Tibial nerve (tissue), 4 donors: ENCODE measurements around the gene YOD1. TPM values are rescaled to one million over a fixed set of nuclear protein-coding genes. Genes with fewer than 3 reads are reported as not detected.
A peak's percentile ranks its signal among the peaks of the same experiment; 100 is the strongest.

Experiments used
- DNase-seq, 2 donors: peaks; one replicate each; pipeline ENCODE4 v3.0.0-alpha.2; 2019; ENCODE audit warnings: low spot score in 2 of 2
- H3K27ac ChIP-seq, 4 donors: fragments of 200-600 bp; sonication (generic) in 3 of 4; one replicate each; pipeline ENCODE4 v1.5.1; 2017 to 2019; ENCODE audit warnings: mild to moderate bottlenecking in 1 of 4
- H3K27me3 ChIP-seq, 2 donors: fragments of 200-600 bp; sonication (generic) in 1 of 2; one replicate each; pipeline versions ENCODE4 v1.5.1 to v1.6.0; 2017 to 2019
- H3K36me3 ChIP-seq, 3 donors: fragments of 200-600 bp; sonication (generic); one replicate each; pipeline ENCODE4 v1.5.1; 2018 to 2019
- H3K4me1 ChIP-seq, 4 donors: fragments of 200-600 bp; sonication (generic) in 3 of 4; one replicate each; pipeline ENCODE4 v1.5.1; 2017 to 2019
- H3K4me3 ChIP-seq, 4 donors: fragments of 200-600 bp; sonication (generic) in 3 of 4; one replicate each; pipeline ENCODE4 v1.5.1; 2017 to 2019; ENCODE audit warnings: mild to moderate bottlenecking in 1 of 4, moderate library complexity in 1 of 4
- H3K9me3 ChIP-seq, 4 donors: fragments of 200-600 bp; sonication (generic) in 3 of 4; one replicate each; pipeline ENCODE4 v1.5.1; 2017 to 2019
- CTCF ChIP-seq, 5 experiments: fragments of 200-600 bp in 3 of 5; fragments of 450-650 bp in 2 of 5; sonication (generic) in 3 of 5; IDR thresholded peaks; one replicate each; pipeline ENCODE4 v1.5.1; 2016 to 2019; ENCODE audit warnings: antibody characterized with exemption in 5 of 5, mild to moderate bottlenecking in 3 of 5, moderate library complexity in 2 of 5
- EP300 ChIP-seq, 2 donors: sonication (generic); formaldehyde crosslinking; IDR thresholded peaks; one replicate each; pipeline ENCODE4 v1.6.1; 2017; ENCODE audit warnings: antibody characterized with exemption in 2 of 2, mild to moderate bottlenecking in 1 of 2
- POLR2A ChIP-seq, 2 donors: fragments of 450-650 bp; IDR thresholded peaks; one replicate each; pipeline ENCODE4 v1.6.1; 2017; ENCODE audit warnings: antibody characterized with exemption in 2 of 2, mild to moderate bottlenecking in 2 of 2, moderate library complexity in 2 of 2
- WGBS, 2 donors: methylation state at CpG; one replicate each; pipeline ENCODE4 v1.1.5; 2018; 5-methylcytosine and 5-hydroxymethylcytosine counted together
- total RNA-seq, 4 donors: library from RNA; depleted of rRNA; stranded (reverse); fragments of >200 nt; gene quantifications; one replicate each; pipeline ENCODE4 v1.1.0, GENCODE V29; 2016

Gene YOD1
- total RNA-seq, 4 donors from 2014 or later, result 6.9 to 11.8 (median 10.7) TPM

GRCh38 chr1:207007352-207008033 lies 43.5 kb downstream of the YOD1 start:
- TF ChIP-seq EP300 (IDR thresholded peaks at IDR 0.05) (no peak), CTCF (IDR thresholded peaks at IDR 0.05) (no peak), POLR2A (IDR thresholded peaks at IDR 0.05) (no peak)
- no peak overlapping the region for H3K4me3 ChIP-seq
- peaks cover 0 to 59% (median 15%) of the 10 kb centered on the region in 4 donors for H3K4me1 ChIP-seq
- peak; percentile 23 to 31 for DNase-seq
- no peaks in the 10 kb centered on the region for H3K9me3 ChIP-seq
- peak overlapping the region; percentile 20 to 80 (median 50) for H3K27ac ChIP-seq
- no peaks in the 10 kb centered on the region for H3K36me3 ChIP-seq
- no peaks in the 10 kb centered on the region for H3K27me3 ChIP-seq
- 25 to 27% methylated on average over 5 of the region's 5 CpGs for WGBS, 2 donors

GRCh38 chr1:207006914-207007313 lies 44.1 kb downstream of the YOD1 start:
- TF ChIP-seq CTCF (IDR thresholded peaks at IDR 0.05), result no peak
- TF ChIP-seq POLR2A (IDR thresholded peaks at IDR 0.05), result no peak
- TF ChIP-seq EP300 (IDR thresholded peaks at IDR 0.05), result no peak
- no peaks in the 10 kb centered on the region for H3K9me3 ChIP-seq
- 49 to 54% methylated on average over 3 of the region's 3 CpGs for WGBS, 2 donors
- H3K27me3 ChIP-seq, result no peaks in the 10 kb centered on the region
- H3K4me1 ChIP-seq, result peaks cover 0 to 59% (median 15%) of the 10 kb centered on the region in 4 donors
- peak overlapping the region in 3 of 4 donors; percentile 20 to 80 (median 76) for H3K27ac ChIP-seq
- H3K36me3 ChIP-seq, result no peaks in the 10 kb centered on the region
- DNase-seq, result no peak
- no peak overlapping the region for H3K4me3 ChIP-seq

GRCh38 chr1:207006083-207006482 lies 44.9 kb downstream of the YOD1 start:
- no peaks in the 10 kb centered on the region for H3K36me3 ChIP-seq
- H3K4me1 ChIP-seq, result peaks cover 0 to 58% (median 15%) of the 10 kb centered on the region in 4 donors
- DNase-seq, result no peak
- H3K27ac ChIP-seq, result peak overlapping the region in 2 of 4 donors; percentile 14 to 49
- no peaks in the 10 kb centered on the region for H3K27me3 ChIP-seq
- WGBS, 2 donors, result 88 to 96% methylated on average over 3 of the region's 3 CpGs
- TF ChIP-seq CTCF (IDR thresholded peaks at IDR 0.05) (no peak), POLR2A (IDR thresholded peaks at IDR 0.05) (no peak), EP300 (IDR thresholded peaks at IDR 0.05) (no peak)
- H3K9me3 ChIP-seq, result no peaks in the 10 kb centered on the region
- H3K4me3 ChIP-seq, result no peak overlapping the region

- 46 to 57% methylated on average over 9 of the region's 9 CpGs for WGBS, 2 donors
- Histone ChIP-seq H3K36me3 (no peaks in the 10 kb centered on the region), H3K27me3 (no peaks in the 10 kb centered on the region), H3K27ac (peak overlapping the region in 2 of 4 donors; percentile 22 to 49), H3K4me1 (peaks cover 0 to 49% (median 15%) of the 10 kb centered on the region in 4 donors), H3K4me3 (no peak overlapping the region), H3K9me3 (no peaks in the 10 kb centered on the region)
- TF ChIP-seq CTCF (IDR thresholded peaks at IDR 0.05), result peak in 3 of 5 experiments; percentile 16 to 51 (median 49)
- TF ChIP-seq EP300 (IDR thresholded peaks at IDR 0.05), result no peak
- TF ChIP-seq POLR2A (IDR thresholded peaks at IDR 0.05), result no peak
- peak in 1 of 2 donors; percentile 38 for DNase-seq
Measured at GRCh38 chr1:207004931-207005830, 45.8 kb downstream of the YOD1 start.
